ENCODE data around the gene MYBPC2.
"Not testable (repeated sequence)": the region's sequence is repeated elsewhere in the genome, so short reads cannot be mapped to it uniquely, and the experiment has no call there.

The MYBPC2 gene

GRCh38 chr19:50461066-50461875, 28.6 kb downstream of the MYBPC2 start:
- no peak overlapping the region for H2AFZ ChIP-seq (ENCODE audit: low read length, unreplicated experiment)
- H3K4me1 ChIP-seq (ENCODE audit: control insufficient read depth, insufficient read depth, low read length, unreplicated experiment) = peaks cover 3% of the 10 kb centered on the region
- no peak overlapping the region for H3K4me3 ChIP-seq (ENCODE audit: low read depth, low read length)
- no peaks in the 10 kb centered on the region for H3K36me3 ChIP-seq (ENCODE audit: insufficient read depth, low read length)
- H3K27me3 ChIP-seq (ENCODE audit: insufficient read depth, low read length) = peaks cover 10% of the 10 kb centered on the region; the same call in 1 of the 2 replicates
- H3K27ac ChIP-seq (ENCODE audit: low read depth, low read length) = no peak overlapping the region
- H3K79me2 ChIP-seq (ENCODE audit: control insufficient read depth, insufficient read depth, low read length, unreplicated experiment) = no peaks in the 10 kb centered on the region

GRCh38 chr19:50462970-50463369, 30.3 kb downstream of the MYBPC2 start:
- H3K36me3 ChIP-seq (ENCODE audit: insufficient read depth, low read length) = no peaks in the 10 kb centered on the region
- peaks cover 3% of the 10 kb centered on the region for H3K4me1 ChIP-seq (ENCODE audit: control insufficient read depth, insufficient read depth, low read length, unreplicated experiment)
- peaks cover 5% of the 10 kb centered on the region; the same call in 1 of the 2 replicates for H3K27me3 ChIP-seq (ENCODE audit: insufficient read depth, low read length)
- no peak overlapping the region for H2AFZ ChIP-seq (ENCODE audit: low read length, unreplicated experiment)
- H3K27ac ChIP-seq (ENCODE audit: low read depth, low read length) = no peak overlapping the region
- H3K79me2 ChIP-seq (ENCODE audit: control insufficient read depth, insufficient read depth, low read length, unreplicated experiment) = no peaks in the 10 kb centered on the region
- H3K4me3 ChIP-seq (ENCODE audit: low read depth, low read length) = no peak overlapping the region

- peaks cover 3% of the 10 kb centered on the region for H3K4me1 ChIP-seq (ENCODE audit: control insufficient read depth, insufficient read depth, low read length, unreplicated experiment)
- no peaks in the 10 kb centered on the region for H3K79me2 ChIP-seq (ENCODE audit: control insufficient read depth, insufficient read depth, low read length, unreplicated experiment)
- no peak overlapping the region for H2AFZ ChIP-seq (ENCODE audit: low read length, unreplicated experiment)
- H3K36me3 ChIP-seq (ENCODE audit: insufficient read depth, low read length) = no peaks in the 10 kb centered on the region
- H3K4me3 ChIP-seq (ENCODE audit: low read depth, low read length) = no peak overlapping the region
- no peak overlapping the region for H3K27ac ChIP-seq (ENCODE audit: low read depth, low read length)
- no peaks in the 10 kb centered on the region for H3K27me3 ChIP-seq (ENCODE audit: insufficient read depth, low read length)
Measured at GRCh38 chr19:50464348-50464747, 31.7 kb downstream of the MYBPC2 start.

GRCh38 chr19:50465000-50465399, 32.3 kb downstream of the MYBPC2 start:
- H3K4me1 ChIP-seq (ENCODE audit: control insufficient read depth, insufficient read depth, low read length, unreplicated experiment) = peaks cover 1% of the 10 kb centered on the region
- H3K79me2 ChIP-seq (ENCODE audit: control insufficient read depth, insufficient read depth, low read length, unreplicated experiment) = no peaks in the 10 kb centered on the region
- no peak overlapping the region for H2AFZ ChIP-seq (ENCODE audit: low read length, unreplicated experiment)
- no peak overlapping the region for H3K4me3 ChIP-seq (ENCODE audit: low read depth, low read length)
- no peaks in the 10 kb centered on the region for H3K36me3 ChIP-seq (ENCODE audit: insufficient read depth, low read length)
- H3K27me3 ChIP-seq (ENCODE audit: insufficient read depth, low read length) = no peaks in the 10 kb centered on the region
- no peak overlapping the region for H3K27ac ChIP-seq (ENCODE audit: low read depth, low read length)

GRCh38 chr19:50465986-50466705, 33.5 kb downstream of the MYBPC2 start:
- no peaks in the 10 kb centered on the region for H3K36me3 ChIP-seq (ENCODE audit: insufficient read depth, low read length)
- H2AFZ ChIP-seq (ENCODE audit: low read length, unreplicated experiment) = no peak overlapping the region
- no peak overlapping the region for H3K4me3 ChIP-seq (ENCODE audit: low read depth, low read length)
- H3K4me1 ChIP-seq (ENCODE audit: control insufficient read depth, insufficient read depth, low read length, unreplicated experiment) = no peaks in the 10 kb centered on the region
- no peak overlapping the region for H3K27ac ChIP-seq (ENCODE audit: low read depth, low read length)
- H3K27me3 ChIP-seq (ENCODE audit: insufficient read depth, low read length) = no peaks in the 10 kb centered on the region
- H3K79me2 ChIP-seq (ENCODE audit: control insufficient read depth, insufficient read depth, low read length, unreplicated experiment) = no peaks in the 10 kb centered on the region

- no peaks in the 10 kb centered on the region for H3K79me2 ChIP-seq (ENCODE audit: control insufficient read depth, insufficient read depth, low read length, unreplicated experiment)
- no peak overlapping the region for H3K4me3 ChIP-seq (ENCODE audit: low read depth, low read length)
- no peaks in the 10 kb centered on the region for H3K27me3 ChIP-seq (ENCODE audit: insufficient read depth, low read length)
- no peak overlapping the region for H3K27ac ChIP-seq (ENCODE audit: low read depth, low read length)
- H3K36me3 ChIP-seq (ENCODE audit: insufficient read depth, low read length) = no peaks in the 10 kb centered on the region
- no peak overlapping the region for H2AFZ ChIP-seq (ENCODE audit: low read length, unreplicated experiment)
- no peaks in the 10 kb centered on the region for H3K4me1 ChIP-seq (ENCODE audit: control insufficient read depth, insufficient read depth, low read length, unreplicated experiment)
Measured at GRCh38 chr19:50466706-50467039, 34.0 kb downstream of the MYBPC2 start.

- no peak overlapping the region for H3K4me3 ChIP-seq (ENCODE audit: low read depth, low read length)
- no peaks in the 10 kb centered on the region for H3K79me2 ChIP-seq (ENCODE audit: control insufficient read depth, insufficient read depth, low read length, unreplicated experiment)
- H2AFZ ChIP-seq (ENCODE audit: low read length, unreplicated experiment) = no peak overlapping the region
- H3K36me3 ChIP-seq (ENCODE audit: insufficient read depth, low read length) = no peaks in the 10 kb centered on the region
- H3K27me3 ChIP-seq (ENCODE audit: insufficient read depth, low read length) = no peaks in the 10 kb centered on the region
- no peak overlapping the region for H3K27ac ChIP-seq (ENCODE audit: low read depth, low read length)
- no peaks in the 10 kb centered on the region for H3K4me1 ChIP-seq (ENCODE audit: control insufficient read depth, insufficient read depth, low read length, unreplicated experiment)
Measured at GRCh38 chr19:50467566-50467965, 34.9 kb downstream of the MYBPC2 start.

- no peaks in the 10 kb centered on the region for H3K36me3 ChIP-seq (ENCODE audit: insufficient read depth, low read length)
- H2AFZ ChIP-seq (ENCODE audit: low read length, unreplicated experiment) = no peak overlapping the region
- no peak overlapping the region for H3K4me3 ChIP-seq (ENCODE audit: low read depth, low read length)
- H3K4me1 ChIP-seq (ENCODE audit: control insufficient read depth, insufficient read depth, low read length, unreplicated experiment) = no peaks in the 10 kb centered on the region
- H3K79me2 ChIP-seq (ENCODE audit: control insufficient read depth, insufficient read depth, low read length, unreplicated experiment) = no peaks in the 10 kb centered on the region
- no peak overlapping the region for H3K27ac ChIP-seq (ENCODE audit: low read depth, low read length)
- no peaks in the 10 kb centered on the region for H3K27me3 ChIP-seq (ENCODE audit: insufficient read depth, low read length)
Measured at GRCh38 chr19:50468818-50469217, 36.1 kb downstream of the MYBPC2 start.

- not testable (repeated sequence) for H3K27ac ChIP-seq (ENCODE audit: low read depth, low read length); H3K4me1 ChIP-seq (ENCODE audit: control insufficient read depth, insufficient read depth, low read length, unreplicated experiment); H3K4me3 ChIP-seq (ENCODE audit: low read depth, low read length); H3K27me3 ChIP-seq (ENCODE audit: insufficient read depth, low read length); H3K36me3 ChIP-seq (ENCODE audit: insufficient read depth, low read length); H3K79me2 ChIP-seq (ENCODE audit: control insufficient read depth, insufficient read depth, low read length, unreplicated experiment); H2AFZ ChIP-seq (ENCODE audit: low read length, unreplicated experiment)
Measured at GRCh38 chr19:50473336-50473735, 40.6 kb downstream of the MYBPC2 start.

GRCh38 chr19:50475101-50475568, 42.4 kb downstream of the MYBPC2 start:
- H3K79me2 ChIP-seq (ENCODE audit: control insufficient read depth, insufficient read depth, low read length, unreplicated experiment) = peaks cover 9% of the 10 kb centered on the region
- H3K4me3 ChIP-seq (ENCODE audit: low read depth, low read length) = no peak overlapping the region
- H3K36me3 ChIP-seq (ENCODE audit: insufficient read depth, low read length) = no peaks in the 10 kb centered on the region
- H3K4me1 ChIP-seq (ENCODE audit: control insufficient read depth, insufficient read depth, low read length, unreplicated experiment) = peaks cover 6% of the 10 kb centered on the region
- H3K27ac ChIP-seq (ENCODE audit: low read depth, low read length) = no peak overlapping the region
- no peaks in the 10 kb centered on the region for H3K27me3 ChIP-seq (ENCODE audit: insufficient read depth, low read length)
- H2AFZ ChIP-seq (ENCODE audit: low read length, unreplicated experiment) = no peak overlapping the region

GRCh38 chr19:50475736-50476223, 43.1 kb downstream of the MYBPC2 start:
- no peak overlapping the region for H3K27ac ChIP-seq (ENCODE audit: low read depth, low read length)
- H2AFZ ChIP-seq (ENCODE audit: low read length, unreplicated experiment) = no peak overlapping the region
- H3K79me2 ChIP-seq (ENCODE audit: control insufficient read depth, insufficient read depth, low read length, unreplicated experiment) = peaks cover 9% of the 10 kb centered on the region
- H3K4me3 ChIP-seq (ENCODE audit: low read depth, low read length) = no peak overlapping the region
- H3K4me1 ChIP-seq (ENCODE audit: control insufficient read depth, insufficient read depth, low read length, unreplicated experiment) = peaks cover 6% of the 10 kb centered on the region
- H3K36me3 ChIP-seq (ENCODE audit: insufficient read depth, low read length) = no peaks in the 10 kb centered on the region
- no peaks in the 10 kb centered on the region for H3K27me3 ChIP-seq (ENCODE audit: insufficient read depth, low read length)

Data from ACC112 (cell line).